Mucosa of rectum (tissue), 2 donors: ENCODE data around the gene CHRNB1.

Source experiments
- H3K27ac ChIP-seq, 2 donors: one replicate each; pipeline ENCODE4 v1.7.0; 2013; ENCODE audit warnings: inconsistent platforms in 2 of 2, low read depth in 2 of 2, low read length in 2 of 2
- H3K27me3 ChIP-seq, 2 donors: one replicate each; pipeline ENCODE4 v1.7.0; 2013; ENCODE audit warnings: low read length in 2 of 2; ENCODE audit not compliant: control insufficient read depth in 2 of 2, insufficient read depth in 2 of 2
- H3K36me3 ChIP-seq, 2 donors: one replicate each; pipeline ENCODE4 v1.7.0; 2013; ENCODE audit warnings: low read length in 2 of 2; ENCODE audit not compliant: control insufficient read depth in 2 of 2, insufficient read depth in 2 of 2
- H3K4me1 ChIP-seq, 2 donors: one replicate each; pipeline ENCODE4 v1.7.0; 2013; ENCODE audit warnings: low read length in 2 of 2, mild to moderate bottlenecking in 1 of 2; ENCODE audit not compliant: control insufficient read depth in 2 of 2, insufficient read depth in 2 of 2
- H3K4me3 ChIP-seq, 2 donors: one replicate each; pipeline ENCODE4 v1.7.0; 2013; ENCODE audit warnings: low read length in 2 of 2
- H3K9ac ChIP-seq, 2 donors: one replicate each; pipeline ENCODE4 v1.7.0; 2013; ENCODE audit warnings: low read length in 2 of 2, low read depth in 1 of 2, mild to moderate bottlenecking in 1 of 2
- H3K9me3 ChIP-seq, 2 donors: one replicate each; pipeline ENCODE4 v1.7.0; 2013; ENCODE audit warnings: low read length in 2 of 2; ENCODE audit not compliant: control insufficient read depth in 2 of 2
- donor health status: healthy.
- donor health status: Normal muscosa, but diverticular disease.

The CHRNB1 gene

DNA sequence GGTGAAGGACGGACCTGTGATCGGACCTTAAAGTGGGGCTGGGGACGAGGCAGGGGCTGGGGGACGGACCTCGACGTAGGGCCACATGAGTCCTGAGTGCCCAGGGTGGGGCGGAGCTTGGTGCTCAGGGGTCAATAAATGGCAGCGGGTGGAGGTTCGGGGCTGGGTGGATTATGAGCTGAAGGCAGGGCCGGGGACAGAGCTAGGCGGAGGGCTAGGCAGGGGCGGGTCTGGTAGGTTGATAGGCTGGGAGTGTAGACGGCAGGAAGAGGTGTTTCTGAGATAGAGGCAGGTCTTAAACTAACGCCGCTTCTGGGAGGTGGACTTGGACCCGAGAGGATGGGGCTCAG lies 733 bp downstream of the CHRNB1 start:
- Histone ChIP-seq H3K27me3 (peaks cover 17 to 18% of the 10 kb centered on the region in 2 donors), H3K4me1 (peaks cover 9 to 14% of the 10 kb centered on the region in 2 donors), H3K27ac (peak overlapping the region; percentile 45 to 67), H3K9ac (peak overlapping the region; percentile 6 to 41), H3K9me3 (no peaks in the 10 kb centered on the region), H3K4me3 (peak overlapping the region; percentile 53 to 64), H3K36me3 (no peaks in the 10 kb centered on the region)

DNA sequence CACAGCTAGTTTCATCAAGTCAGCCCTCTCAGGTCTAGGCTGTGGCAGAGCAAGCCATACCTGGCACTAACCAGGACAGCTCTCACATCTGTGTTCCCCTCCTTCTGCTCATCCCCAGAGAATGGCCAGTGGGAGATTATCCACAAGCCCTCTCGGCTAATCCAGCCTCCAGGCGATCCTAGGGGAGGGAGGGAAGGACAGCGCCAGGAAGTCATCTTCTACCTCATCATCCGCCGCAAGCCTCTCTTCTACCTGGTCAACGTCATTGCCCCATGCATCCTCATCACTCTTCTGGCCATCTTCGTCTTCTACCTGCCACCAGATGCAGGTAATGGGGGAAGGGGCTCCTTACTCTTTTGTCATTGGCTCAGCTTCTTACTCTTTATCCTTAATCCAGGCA lies 3.6 kb downstream of the CHRNB1 start:
- H3K27ac ChIP-seq = no peak overlapping the region
- H3K36me3 ChIP-seq = no peaks in the 10 kb centered on the region
- no peak overlapping the region for H3K4me3 ChIP-seq
- no peaks in the 10 kb centered on the region for H3K9me3 ChIP-seq
- peaks cover 5 to 13% of the 10 kb centered on the region in 2 donors for H3K4me1 ChIP-seq
- peaks cover 5 to 14% of the 10 kb centered on the region in 2 donors for H3K27me3 ChIP-seq
- no peak overlapping the region for H3K9ac ChIP-seq

DNA sequence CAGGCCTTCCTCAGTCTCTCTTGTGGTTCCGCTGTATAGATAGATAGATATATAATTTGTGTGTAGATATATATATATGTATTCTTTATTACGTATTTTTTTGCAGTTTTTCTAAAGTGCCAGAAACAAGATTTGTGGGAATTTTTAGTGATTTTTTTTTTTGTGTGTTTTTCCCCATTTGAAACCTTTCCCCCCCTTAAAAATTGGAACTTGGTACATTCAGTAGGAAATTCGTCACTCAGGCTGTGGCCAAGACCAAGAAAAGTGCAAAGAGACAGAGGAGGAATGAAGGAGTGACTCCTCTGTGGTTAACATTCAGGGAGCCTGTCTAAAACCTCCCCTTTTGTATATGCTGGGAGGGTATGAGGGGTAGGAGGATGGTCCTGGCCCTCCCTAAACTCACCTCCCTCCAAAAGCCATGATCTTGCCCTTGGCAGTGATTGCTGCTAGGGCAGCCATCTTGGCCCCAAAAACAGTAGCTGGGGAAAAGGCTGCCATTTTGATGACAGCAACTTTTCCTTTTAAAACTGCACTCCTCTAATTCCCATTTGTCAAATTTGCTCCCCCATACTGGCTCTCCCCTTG lies 15.2 kb downstream of the CHRNB1 start:
- no peak overlapping the region for H3K9ac ChIP-seq
- no peak overlapping the region for H3K4me3 ChIP-seq
- no peak overlapping the region for H3K27ac ChIP-seq
- H3K4me1 ChIP-seq = peaks cover 3 to 5% of the 10 kb centered on the region in 2 donors
- peaks cover 10 to 11% of the 10 kb centered on the region in 2 donors for H3K36me3 ChIP-seq
- no peaks in the 10 kb centered on the region for H3K9me3 ChIP-seq
- no peaks in the 10 kb centered on the region for H3K27me3 ChIP-seq

DNA sequence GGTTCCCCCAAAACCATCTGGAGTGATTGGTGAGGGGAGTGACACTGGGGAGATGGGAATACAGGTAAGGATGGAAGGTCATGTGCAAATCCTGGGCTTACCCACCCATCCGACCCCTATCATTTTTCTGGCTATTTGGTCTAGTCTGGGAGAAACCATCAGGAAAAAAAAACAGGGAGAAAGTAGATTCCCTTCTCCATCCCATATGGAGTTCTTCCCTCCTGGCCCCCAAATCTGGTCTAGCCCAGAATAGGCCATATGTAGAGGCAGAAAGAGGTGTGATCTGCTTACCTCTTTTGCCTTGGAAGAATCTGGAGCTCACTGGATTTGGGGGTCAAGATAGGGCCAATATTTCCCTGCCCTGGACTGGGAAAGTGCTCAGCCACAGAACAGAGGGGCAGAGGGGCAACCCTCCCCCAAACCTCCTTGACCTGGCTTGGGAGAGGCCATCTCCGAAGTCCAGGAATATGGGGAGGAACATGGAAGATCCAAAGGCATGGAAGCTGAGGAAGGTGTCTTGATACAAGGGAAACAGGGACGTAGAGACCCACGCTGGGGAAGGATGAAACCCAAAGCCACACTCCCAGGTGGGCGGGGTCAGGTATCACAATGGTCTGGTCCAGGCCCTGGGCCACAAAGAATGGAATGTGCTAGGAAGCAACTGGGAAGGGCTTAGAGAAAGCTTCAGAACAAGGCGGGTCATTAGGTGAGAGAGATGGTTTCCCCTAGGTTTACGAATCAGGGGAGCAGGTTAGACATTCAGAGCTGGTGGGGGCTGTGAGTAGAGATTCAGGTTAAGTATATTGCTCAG lies 16.2 kb downstream of the CHRNB1 start:
- Histone ChIP-seq H3K27me3 (no peaks in the 10 kb centered on the region), H3K36me3 (peaks cover 10 to 11% of the 10 kb centered on the region in 2 donors), H3K27ac (no peak overlapping the region), H3K9me3 (no peaks in the 10 kb centered on the region), H3K9ac (no peak overlapping the region), H3K4me3 (no peak overlapping the region), H3K4me1 (peaks cover 3 to 5% of the 10 kb centered on the region in 2 donors)

DNA sequence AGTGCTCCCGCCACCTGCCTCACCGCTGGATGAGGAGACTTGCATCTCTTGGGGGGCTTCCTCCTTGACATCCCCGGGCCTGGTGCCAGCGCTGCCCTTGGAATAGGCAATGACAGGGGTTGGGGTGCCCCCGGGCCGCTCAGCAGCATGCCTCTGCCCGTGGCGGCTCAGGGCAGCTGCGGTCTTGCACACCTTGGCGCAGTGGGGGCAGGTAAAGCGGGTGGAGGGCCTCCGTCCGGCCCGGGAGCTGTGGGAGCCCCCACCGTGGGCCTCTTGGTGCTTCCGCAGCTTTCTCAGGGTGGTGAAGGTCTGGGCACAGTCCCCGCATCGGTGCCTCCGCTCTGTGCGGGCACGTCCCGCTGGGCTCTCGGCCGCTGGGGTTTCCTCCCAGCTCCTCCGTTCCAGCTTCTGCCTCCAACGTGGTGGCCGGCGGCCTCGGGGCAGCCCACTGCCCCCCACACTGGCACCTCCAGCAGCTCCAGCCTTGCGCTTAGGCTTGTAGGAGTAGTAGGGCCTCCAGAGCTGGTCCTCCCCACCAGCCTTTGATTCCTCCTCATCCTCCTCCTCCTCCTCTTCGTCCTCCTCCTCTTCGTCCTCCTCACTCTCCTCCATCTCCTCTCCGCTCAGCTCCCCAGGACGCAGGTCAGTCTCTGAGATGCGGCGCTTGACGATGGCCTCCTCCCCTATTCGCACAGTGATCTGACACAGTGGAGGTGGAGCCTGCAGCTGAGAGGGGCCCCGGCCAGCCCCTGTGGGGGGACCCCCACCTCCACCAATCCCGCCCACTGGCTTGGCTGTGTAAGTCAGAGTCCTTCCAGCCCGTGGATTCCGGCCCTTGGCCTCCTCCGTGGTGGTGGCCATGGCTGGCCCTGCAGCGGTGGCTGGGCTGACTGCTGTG lies 17.9 kb downstream of the CHRNB1 start:
- no peak overlapping the region for H3K9ac ChIP-seq
- peaks cover 0 to 3% of the 10 kb centered on the region in 2 donors for H3K4me1 ChIP-seq
- peaks cover 10 to 20% of the 10 kb centered on the region in 2 donors for H3K36me3 ChIP-seq
- no peak overlapping the region for H3K27ac ChIP-seq
- no peak overlapping the region for H3K4me3 ChIP-seq
- H3K27me3 ChIP-seq = no peaks in the 10 kb centered on the region
- H3K9me3 ChIP-seq = no peaks in the 10 kb centered on the region

DNA sequence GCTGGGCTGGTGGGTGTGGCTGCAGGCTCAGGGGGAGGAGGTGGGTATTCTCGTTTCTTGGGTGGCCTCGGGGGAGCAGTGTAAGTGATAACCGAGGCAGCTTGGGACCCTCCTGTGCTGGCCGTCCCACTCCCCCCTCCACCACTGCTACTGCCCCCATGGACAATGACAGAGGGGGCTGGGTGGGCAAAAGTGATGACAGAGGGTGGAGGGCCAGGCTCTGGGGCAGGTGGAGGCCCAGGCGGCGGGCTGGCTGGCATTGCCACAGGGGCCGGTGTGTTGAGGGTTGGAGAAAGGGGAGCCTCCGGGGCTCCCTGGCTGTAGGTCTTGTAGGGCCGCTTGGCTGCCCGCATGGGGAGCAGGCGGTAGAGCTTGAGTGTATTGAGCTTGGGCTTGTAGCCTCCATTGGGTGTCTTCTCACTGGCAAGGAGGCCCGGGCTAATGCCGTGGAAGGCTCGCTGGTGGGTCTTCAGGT lies 18.5 kb downstream of the CHRNB1 start:
- Histone ChIP-seq H3K9me3 (no peaks in the 10 kb centered on the region), H3K4me1 (peaks cover 0 to 3% of the 10 kb centered on the region in 2 donors), H3K4me3 (no peak overlapping the region), H3K36me3 (peaks cover 10 to 20% of the 10 kb centered on the region in 2 donors), H3K27me3 (no peaks in the 10 kb centered on the region), H3K27ac (no peak overlapping the region), H3K9ac (no peak overlapping the region)

DNA sequence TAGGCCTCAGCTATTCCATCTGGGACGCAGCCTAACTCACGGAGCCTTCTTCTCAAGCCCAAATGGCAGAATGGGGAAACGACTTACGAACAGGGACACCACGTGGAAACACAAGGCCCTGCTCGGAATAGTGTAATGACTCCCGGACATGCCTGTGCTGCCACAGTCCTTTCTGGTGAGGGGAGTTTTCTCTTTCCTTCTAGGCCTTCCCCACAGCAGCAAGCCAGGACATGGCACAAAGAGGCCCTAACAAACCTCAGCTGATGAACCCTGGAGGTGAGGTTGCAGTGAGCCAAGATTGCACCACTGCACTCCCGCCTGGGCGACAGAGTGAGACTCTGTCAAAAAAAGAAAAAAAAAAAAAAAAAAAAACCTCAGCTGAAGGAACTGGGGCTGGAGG lies 19.2 kb downstream of the CHRNB1 start:
- no peak overlapping the region for H3K4me3 ChIP-seq
- no peaks in the 10 kb centered on the region for H3K9me3 ChIP-seq
- H3K4me1 ChIP-seq = peaks cover 0 to 3% of the 10 kb centered on the region in 2 donors
- no peaks in the 10 kb centered on the region for H3K27me3 ChIP-seq
- H3K36me3 ChIP-seq = peaks cover 10 to 22% of the 10 kb centered on the region in 2 donors
- H3K9ac ChIP-seq = no peak overlapping the region
- H3K27ac ChIP-seq = no peak overlapping the region

DNA sequence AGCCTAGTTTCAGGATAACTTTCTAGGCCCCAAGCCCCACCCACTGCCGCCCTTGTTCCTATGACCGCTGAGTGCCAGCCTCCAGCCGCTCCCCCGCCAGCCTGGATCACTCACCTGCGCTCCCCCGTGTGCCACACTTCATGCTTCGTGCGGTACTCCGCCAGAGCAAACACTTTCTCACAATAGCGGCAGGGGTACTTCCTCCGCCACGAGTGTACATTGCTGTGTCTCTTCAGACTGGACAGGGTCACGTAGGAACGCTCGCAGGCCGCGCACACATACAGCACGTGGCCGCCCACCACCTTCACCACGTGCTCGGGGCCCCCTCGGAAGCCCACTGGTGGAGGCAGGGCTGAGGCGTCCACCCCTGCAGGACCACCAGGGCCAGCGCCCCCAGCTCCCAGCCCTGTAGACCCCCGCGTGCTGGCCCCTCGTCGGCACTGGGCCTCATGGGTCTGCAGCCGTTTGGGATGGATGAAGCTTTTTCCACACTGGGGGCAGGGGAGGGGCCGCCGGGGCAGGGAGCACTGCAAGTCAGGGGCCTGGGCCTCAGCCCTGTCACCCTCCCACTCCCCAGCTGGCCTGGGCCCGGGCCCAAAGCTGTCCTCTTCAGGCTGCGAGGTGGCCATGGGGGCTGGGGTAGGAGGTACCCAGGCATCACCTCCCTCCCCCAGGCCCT lies 20.9 kb downstream of the CHRNB1 start:
- H3K36me3 ChIP-seq = peaks cover 10 to 22% of the 10 kb centered on the region in 2 donors

DNA sequence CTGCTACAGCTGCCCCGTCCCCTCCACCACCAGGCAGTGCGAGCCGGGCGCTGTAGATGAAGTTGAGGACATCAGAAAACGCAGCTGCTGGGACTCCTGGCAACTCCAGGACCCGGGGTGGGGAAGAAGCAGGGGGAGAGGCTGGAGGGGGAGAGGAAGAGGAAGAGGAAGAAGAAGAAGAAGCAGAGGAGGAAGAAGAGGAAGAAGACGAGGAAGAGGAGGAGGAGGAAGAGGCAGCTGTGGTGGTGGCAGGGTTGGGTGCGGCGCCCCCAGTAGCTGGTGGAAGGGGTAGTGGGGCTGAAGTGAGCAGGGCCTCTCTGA lies 21.4 kb downstream of the CHRNB1 start:
- no peak overlapping the region for H3K9ac ChIP-seq

More for the DNA sequence above, 20.9 kb downstream of the CHRNB1 start:
- H3K27me3 ChIP-seq = no peaks in the 10 kb centered on the region
- no peak overlapping the region for H3K27ac ChIP-seq
- H3K4me1 ChIP-seq = peaks cover 0 to 3% of the 10 kb centered on the region in 2 donors
- no peak overlapping the region for H3K4me3 ChIP-seq
- no peak overlapping the region for H3K9ac ChIP-seq
- H3K9me3 ChIP-seq = no peaks in the 10 kb centered on the region

More for the DNA sequence above, 21.4 kb downstream of the CHRNB1 start:
- Histone ChIP-seq H3K4me1 (peaks cover 0 to 3% of the 10 kb centered on the region in 2 donors), H3K36me3 (peaks cover 10 to 22% of the 10 kb centered on the region in 2 donors), H3K9me3 (no peaks in the 10 kb centered on the region), H3K4me3 (no peak overlapping the region), H3K27me3 (no peaks in the 10 kb centered on the region), H3K27ac (no peak overlapping the region)
